ENCODE measurements around the gene SLF1.

GRCh38 chr5:94698197-94698596, 79.7 kb downstream of the SLF1 start:
- no peak for TF ChIP-seq CTCF (IDR thresholded peaks at IDR 0.05; ENCODE audit: low read depth, low read length)
- TF ChIP-seq MAX (IDR thresholded peaks at IDR 0.05; ENCODE audit: low read depth, low read length) = no peak
- no peak for TF ChIP-seq POLR2A (IDR thresholded peaks at IDR 0.05; ENCODE audit: extremely low read depth, insufficient read length)

Measured in NB4 (cell line).